HG03521 (cell line): ENCODE measurements around the gene P2RX7.
"Not testable (repeated sequence)": the region's sequence is repeated elsewhere in the genome, so short reads cannot be mapped to it uniquely, and the experiment has no call there.

Experiments
- ATAC-seq: cut with Tn5 transposase; IDR thresholded peaks from one replicate; pipeline ENCODE4 v1.9.1; 2021; ENCODE audit warnings: mild to moderate bottlenecking, moderate library complexity; ENCODE audit not compliant: unreplicated experiment

Gene P2RX7

GRCh38 chr12:121170151-121170550 is 37.5 kb downstream of the P2RX7 start:
- no peak for ATAC-seq

- no peak for ATAC-seq
Measured at GRCh38 chr12:121170611-121171260, 38.1 kb downstream of the P2RX7 start.

GRCh38 chr12:121172145-121172544 is 39.5 kb downstream of the P2RX7 start:
- ATAC-seq, result no peak

- no peak for ATAC-seq
Measured at GRCh38 chr12:121175383-121176119, 42.9 kb downstream of the P2RX7 start.

GRCh38 chr12:121176826-121177529 is 44.3 kb downstream of the P2RX7 start:
- ATAC-seq, result no peak

GRCh38 chr12:121181181-121181580 is 48.5 kb downstream of the P2RX7 start:
- ATAC-seq, result no peak

- no peak for ATAC-seq
Measured at GRCh38 chr12:121182222-121182893, 49.7 kb downstream of the P2RX7 start.

- no peak for ATAC-seq
Measured at GRCh38 chr12:121184425-121184824, 51.7 kb downstream of the P2RX7 start.

- no peak for ATAC-seq
Measured at GRCh38 chr12:121184984-121185889, 52.6 kb downstream of the P2RX7 start.

- ATAC-seq, result no peak
Measured at GRCh38 chr12:121186826-121187225, 54.1 kb downstream of the P2RX7 start.

- no peak for ATAC-seq
Measured at GRCh38 chr12:121187501-121187900, 54.8 kb downstream of the P2RX7 start.

- ATAC-seq, result no peak
Measured at GRCh38 chr12:121188227-121188626, 55.6 kb downstream of the P2RX7 start.

- ATAC-seq, result no peak
Measured at GRCh38 chr12:121189131-121189530, 56.5 kb downstream of the P2RX7 start.

GRCh38 chr12:121189619-121190155 is 57.0 kb downstream of the P2RX7 start:
- no peak for ATAC-seq

- ATAC-seq, result no peak
Measured at GRCh38 chr12:121190523-121191031, 57.9 kb downstream of the P2RX7 start.

- ATAC-seq, result no peak
Measured at GRCh38 chr12:121191151-121191550, 58.5 kb downstream of the P2RX7 start.

- ATAC-seq, result no peak
Measured at GRCh38 chr12:121196902-121197301, 64.2 kb downstream of the P2RX7 start.

- no peak for ATAC-seq
Measured at GRCh38 chr12:121198949-121199348, 66.3 kb downstream of the P2RX7 start.

- not testable (repeated sequence) for ATAC-seq
Measured at GRCh38 chr12:121201140-121201539, 68.5 kb downstream of the P2RX7 start.
